Activated CD8-positive, alpha-beta memory T cell treated with anti-CD3 and anti-CD28 coated beads, Interleukin-2, amount 10 ng/mL, durations not matched to agents 7 days and 5 days (primary cell): ENCODE results near the gene HSD17B11. TPM values are rescaled to one million over a fixed set of nuclear protein-coding genes. Genes with fewer than 3 reads are reported as not detected.
"Not testable (repeated sequence)": the region's sequence is repeated elsewhere in the genome, so short reads cannot be mapped to it uniquely, and the experiment has no call there.

Source experiments
- ATAC-seq: fragments of 150-1000 bp; cut with Tn5 transposase; one replicate; pipeline ENCODE4 v1.10.0; 2021; ENCODE audit warnings: moderate library complexity
- CTCF ChIA-PET: fragments of 350-600 bp; sonication (Branson Sonifier 250); formaldehyde crosslinking; loops from one replicate; lab custom pipeline; 2021; ENCODE audit warnings: antibody characterized with exemption; lab: Charles Lee
- DNase-seq: peaks from one replicate; pipeline ENCODE4 v3.0.0-alpha.2; 2020
- H3K27ac Mint-ChIP-seq: one replicate; pipeline ENCODE4 v1.8.0; 2021; ENCODE audit warnings: mild to moderate bottlenecking, mixed read lengths
- H3K27me3 Mint-ChIP-seq: one replicate; pipeline ENCODE4 v1.8.0; 2021; ENCODE audit warnings: mixed read lengths
- H3K36me3 Mint-ChIP-seq: one replicate; pipeline ENCODE4 v1.8.0; 2021; ENCODE audit warnings: mild to moderate bottlenecking, mixed read lengths
- H3K4me1 Mint-ChIP-seq: one replicate; pipeline ENCODE4 v1.8.0; 2021; ENCODE audit warnings: mixed read lengths
- H3K4me3 Mint-ChIP-seq: one replicate; pipeline ENCODE4 v1.8.0; 2021; ENCODE audit warnings: mild to moderate bottlenecking, moderate library complexity, mixed read lengths
- H3K9me3 Mint-ChIP-seq: one replicate; pipeline ENCODE4 v1.8.0; 2022; ENCODE audit warnings: low read depth, mixed read lengths
- total RNA-seq, 2 experiments: library from RNA; stranded (reverse); gene quantifications; one replicate each; pipeline ENCODE4 v1.2.3, GENCODE V29; 2021

HSD17B11 gene
- total RNA-seq, 2 experiments from 2014 or later, result 30.0 to 31.9 TPM

GRCh38 chr4:87370068-87370467, 20.9 kb downstream of the HSD17B11 start:
- DNase-seq, result no peak
- Mint-ChIP-seq H3K27me3 (no peaks in the 10 kb centered on the region), H3K4me1 (no peaks in the 10 kb centered on the region), H3K4me3 (no peak overlapping the region), H3K36me3 (peaks cover 44% of the 10 kb centered on the region), H3K27ac (no peak overlapping the region), H3K9me3 (no peaks in the 10 kb centered on the region)
- no peak for ATAC-seq
- CTCF ChIA-PET, result no interaction called here

DNA sequence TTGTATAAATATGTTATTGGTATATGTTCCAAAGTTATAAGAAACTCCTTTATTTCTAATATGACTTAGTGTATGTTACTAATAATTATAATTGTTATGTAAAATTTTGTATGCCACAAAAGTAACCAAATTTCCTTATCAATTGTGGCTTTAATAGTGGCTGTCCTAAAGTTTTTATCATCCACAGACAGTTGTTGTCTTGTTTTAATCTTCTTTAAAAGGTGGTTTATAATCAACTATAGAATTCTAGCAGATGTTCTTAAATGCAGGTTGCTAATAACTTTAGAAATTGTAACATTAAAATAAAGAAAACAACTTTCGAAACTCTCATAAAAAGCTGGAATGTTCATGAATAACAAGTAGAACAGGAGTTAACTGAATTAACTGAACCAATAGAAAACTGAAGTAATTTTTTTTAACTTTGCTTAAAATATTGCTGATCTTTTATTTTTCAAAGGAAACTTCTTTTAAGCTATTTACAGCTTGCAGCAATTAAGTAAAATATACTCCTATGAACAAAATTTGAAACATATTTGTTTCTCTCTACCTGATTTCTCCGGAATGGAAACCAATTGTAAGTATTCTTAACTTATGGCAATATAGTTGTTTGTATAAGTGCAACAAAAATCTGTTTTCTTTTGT, 24.3 kb downstream of the HSD17B11 start:
- H3K9me3 Mint-ChIP-seq, result no peaks in the 10 kb centered on the region
- no peak for ATAC-seq

DNA sequence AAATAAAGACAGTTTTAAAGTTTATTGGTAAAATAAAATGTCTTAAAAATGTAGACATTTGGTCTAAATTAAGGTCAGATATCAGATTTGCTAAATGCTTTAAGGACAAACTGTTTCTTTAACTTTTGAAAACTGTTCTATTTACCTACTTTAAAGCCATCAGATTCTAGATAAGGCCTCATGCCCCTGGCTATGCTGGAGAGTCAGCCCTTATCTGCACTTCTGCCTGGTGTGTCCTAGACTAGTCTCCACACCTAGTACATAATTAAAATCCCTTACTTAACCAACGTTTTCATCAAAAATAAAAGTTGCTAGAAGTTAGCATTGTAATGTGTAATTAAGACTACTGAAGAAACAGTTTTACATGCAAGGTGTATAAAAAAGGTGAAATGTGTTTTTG, 25.6 kb downstream of the HSD17B11 start:
- no peak overlapping the region for H3K27ac Mint-ChIP-seq
- H3K4me3 Mint-ChIP-seq, result no peak overlapping the region
- no peaks in the 10 kb centered on the region for H3K27me3 Mint-ChIP-seq
- CTCF ChIA-PET, result interaction anchor here (2.9 kb wide), 1 partner anchor 10 kb away, joined by 12 read pairs; no protein-coding TSS in a partner anchor
- DNase-seq, result no peak
- peaks cover 39% of the 10 kb centered on the region for H3K36me3 Mint-ChIP-seq
- no peaks in the 10 kb centered on the region for H3K4me1 Mint-ChIP-seq
- no peak for ATAC-seq
- H3K9me3 Mint-ChIP-seq, result no peaks in the 10 kb centered on the region

More for the DNA sequence above, 24.3 kb downstream of the HSD17B11 start:
- no peak for DNase-seq
- Mint-ChIP-seq H3K4me1 (no peaks in the 10 kb centered on the region), H3K27ac (no peak overlapping the region), H3K4me3 (no peak overlapping the region), H3K36me3 (peaks cover 47% of the 10 kb centered on the region), H3K27me3 (no peaks in the 10 kb centered on the region)
- CTCF ChIA-PET, result no interaction called here

- CTCF ChIA-PET, result interaction anchor here (1.2 to 2.9 kb wide), 4 partner anchors 12 to 848 kb away, joined by 3 to 12 read pairs (median 4); no protein-coding TSS in a partner anchor
- Mint-ChIP-seq H3K27ac (no peak overlapping the region), H3K36me3 (peaks cover 35% of the 10 kb centered on the region), H3K4me1 (no peaks in the 10 kb centered on the region), H3K9me3 (no peaks in the 10 kb centered on the region), H3K27me3 (no peaks in the 10 kb centered on the region), H3K4me3 (no peak overlapping the region)
- no peak for ATAC-seq
- no peak for DNase-seq
These were observed 27.4 kb downstream of the HSD17B11 start for GRCh38 chr4:87363552-87363951.

GRCh38 chr4:87360338-87360935, 30.6 kb downstream of the HSD17B11 start:
- CTCF ChIA-PET, result no interaction called here
- no peaks in the 10 kb centered on the region for H3K4me1 Mint-ChIP-seq
- no peaks in the 10 kb centered on the region for H3K27me3 Mint-ChIP-seq
- ATAC-seq (no peak), DNase-seq (no peak)
- no peaks in the 10 kb centered on the region for H3K9me3 Mint-ChIP-seq
- H3K4me3 Mint-ChIP-seq, result no peak overlapping the region
- peaks cover 19% of the 10 kb centered on the region for H3K36me3 Mint-ChIP-seq
- H3K27ac Mint-ChIP-seq, result no peak overlapping the region

GRCh38 chr4:87359258-87359657, 31.7 kb downstream of the HSD17B11 start:
- Mint-ChIP-seq H3K27ac (no peak overlapping the region), H3K36me3 (peaks cover 18% of the 10 kb centered on the region)

GRCh38 chr4:87356832-87357526, 34.0 kb downstream of the HSD17B11 start:
- DNase-seq, result no peak
- Mint-ChIP-seq H3K27ac (no peak overlapping the region), H3K9me3 (no peaks in the 10 kb centered on the region), H3K36me3 (peaks cover 21% of the 10 kb centered on the region), H3K4me3 (no peak overlapping the region), H3K4me1 (peaks cover 5% of the 10 kb centered on the region), H3K27me3 (no peaks in the 10 kb centered on the region)
- CTCF ChIA-PET, result interaction anchor here (1.8 kb wide), 1 partner anchor 19 kb away, joined by 7 read pairs; no protein-coding TSS in a partner anchor
- ATAC-seq, result no peak

More at GRCh38 chr4:87359258-87359657, 31.7 kb downstream of the HSD17B11 start:
- Mint-ChIP-seq H3K9me3 (no peaks in the 10 kb centered on the region), H3K4me1 (no peaks in the 10 kb centered on the region), H3K4me3 (no peak overlapping the region), H3K27me3 (no peaks in the 10 kb centered on the region)
- DNase-seq (no peak), ATAC-seq (no peak)
- CTCF ChIA-PET, result no interaction called here

- no peak overlapping the region for H3K27ac Mint-ChIP-seq
- H3K27me3 Mint-ChIP-seq, result no peaks in the 10 kb centered on the region
- H3K36me3 Mint-ChIP-seq, result peaks cover 19% of the 10 kb centered on the region
- peaks cover 5% of the 10 kb centered on the region for H3K4me1 Mint-ChIP-seq
- CTCF ChIA-PET, result interaction anchor here (0.7 to 1.7 kb wide), 4 partner anchors 20 to 329 kb away, joined by 3 to 5 read pairs (median 3); no protein-coding TSS in a partner anchor
- no peak for DNase-seq
- H3K9me3 Mint-ChIP-seq, result no peaks in the 10 kb centered on the region
- H3K4me3 Mint-ChIP-seq, result no peak overlapping the region
- no peak for ATAC-seq
These were observed 36.6 kb downstream of the HSD17B11 start for GRCh38 chr4:87354168-87355102.

- no peak overlapping the region for H3K4me3 Mint-ChIP-seq
- no peaks in the 10 kb centered on the region for H3K27me3 Mint-ChIP-seq
- H3K27ac Mint-ChIP-seq, result no peak overlapping the region
- peaks cover 5% of the 10 kb centered on the region for H3K4me1 Mint-ChIP-seq
- DNase-seq, result no peak
- H3K36me3 Mint-ChIP-seq, result peaks cover 16% of the 10 kb centered on the region
- H3K9me3 Mint-ChIP-seq, result no peaks in the 10 kb centered on the region
- CTCF ChIA-PET, result interaction anchor here (0.7 to 1.7 kb wide), 3 partner anchors 19 to 62 kb away, joined by 3 to 5 read pairs (median 3); no protein-coding TSS in a partner anchor
- ATAC-seq, result no peak
These were observed 37.4 kb downstream of the HSD17B11 start for GRCh38 chr4:87353592-87353991.

GRCh38 chr4:87345139-87345538, 45.8 kb downstream of the HSD17B11 start:
- ATAC-seq (no peak), DNase-seq (no peak)
- Mint-ChIP-seq H3K27me3 (no peaks in the 10 kb centered on the region), H3K9me3 (peaks cover 6% of the 10 kb centered on the region), H3K36me3 (peaks cover 35% of the 10 kb centered on the region), H3K27ac (no peak overlapping the region), H3K4me3 (no peak overlapping the region), H3K4me1 (no peaks in the 10 kb centered on the region)
- CTCF ChIA-PET, result no interaction called here

GRCh38 chr4:87342872-87343271, 48.1 kb downstream of the HSD17B11 start:
- no peaks in the 10 kb centered on the region for H3K4me1 Mint-ChIP-seq
- no peaks in the 10 kb centered on the region for H3K27me3 Mint-ChIP-seq
- peaks cover 53% of the 10 kb centered on the region for H3K36me3 Mint-ChIP-seq
- DNase-seq (no peak), ATAC-seq (no peak)
- CTCF ChIA-PET, result interaction anchor here (1.1 kb wide), 1 partner anchor 21 kb away, joined by 3 read pairs; no protein-coding TSS in a partner anchor
- H3K4me3 Mint-ChIP-seq, result no peak overlapping the region
- peaks cover 6% of the 10 kb centered on the region for H3K9me3 Mint-ChIP-seq
- no peak overlapping the region for H3K27ac Mint-ChIP-seq

DNA sequence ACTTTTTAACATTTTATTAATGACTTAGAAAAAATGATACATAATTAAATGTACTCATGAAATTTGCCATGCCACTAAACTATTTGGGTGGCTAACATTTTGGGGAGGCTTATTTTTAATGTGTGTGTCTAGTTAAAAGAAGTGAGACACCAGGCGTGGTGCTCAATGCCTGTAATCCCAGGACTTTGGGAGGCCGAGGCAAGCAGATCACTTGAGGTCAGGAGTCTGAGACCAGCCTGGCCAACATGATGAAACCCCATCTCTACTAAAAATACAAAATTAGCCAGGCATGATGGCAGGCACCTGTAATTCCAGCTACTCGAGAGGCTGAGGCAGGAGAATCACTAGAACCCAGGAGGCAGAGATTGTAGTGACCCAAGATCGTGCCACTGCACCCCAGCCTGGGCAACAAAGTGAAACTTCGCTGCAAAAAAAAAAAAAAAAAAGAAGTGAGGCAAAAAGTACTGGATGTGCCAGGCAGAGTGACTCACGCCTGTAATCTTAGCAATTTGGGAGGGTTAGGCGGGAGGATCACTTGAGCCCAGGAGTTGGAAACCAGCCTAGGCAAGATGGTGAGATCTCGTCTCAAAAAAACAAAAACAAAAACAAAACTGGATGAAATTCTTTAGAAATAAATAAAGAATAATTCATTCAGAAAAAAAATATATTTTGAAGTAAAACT, 48.9 kb downstream of the HSD17B11 start:
- DNase-seq, ATAC-seq, H3K4me1 Mint-ChIP-seq, H3K4me3 Mint-ChIP-seq, H3K9me3 Mint-ChIP-seq, H3K27ac Mint-ChIP-seq, H3K27me3 Mint-ChIP-seq: not testable (repeated sequence)
- CTCF ChIA-PET, result interaction anchor here (1.1 kb wide), 1 partner anchor 22 kb away, joined by 3 read pairs; no protein-coding TSS in a partner anchor
- peaks cover 56% of the 10 kb centered on the region for H3K36me3 Mint-ChIP-seq
